ENCODE data around the gene GNB4.

- TF ChIP-seq SUZ12 (IDR thresholded peaks at IDR 0.05; ENCODE audit: extremely low read depth, insufficient read depth, insufficient read length) (no peak), YY1 (IDR thresholded peaks at IDR 0.05; ENCODE audit: insufficient read depth, insufficient read length) (no peak)
These were observed 12.4 kb downstream of the GNB4 start for GRCh38 chr3:179438841-179439240.
